Heart left ventricle (tissue), 16 donors: ENCODE data around the gene LYST. TPM values are rescaled to one million over a fixed set of nuclear protein-coding genes. Genes with fewer than 3 reads are reported as not detected.

Experiments
- ATAC-seq, 4 donors: fragments of 200-7000 bp; cut with Tn5 transposase; one replicate each; pipeline ENCODE4 v1.9.1; 2020 to 2022; ENCODE audit warnings: moderate library complexity in 4 of 4, mild to moderate bottlenecking in 3 of 4, moderate number of reproducible peaks in 1 of 4
- DNase-seq, 5 donors: peaks; one replicate each; pipeline ENCODE4 v3.0.0-alpha.2; 2020
- H3K27ac ChIP-seq, 12 donors: fragments of 200-600 bp; sonication (generic) in 4 of 12; one replicate each; pipeline versions ENCODE4 v1.5.0 to v1.8.0; 2016 to 2022; ENCODE audit warnings: mild to moderate bottlenecking in 2 of 12
- H3K27me3 ChIP-seq, 9 donors: fragments of 200-600 bp; sonication (generic) in 2 of 9; one replicate each; pipeline versions ENCODE4 v1.5.1 to v1.8.0; 2016 to 2022; ENCODE audit warnings: mild to moderate bottlenecking in 3 of 9
- H3K36me3 ChIP-seq, 9 donors: fragments of 200-600 bp; sonication (generic) in 2 of 9; one replicate each; pipeline versions ENCODE4 v1.5.0 to v1.8.0; 2018 to 2022; ENCODE audit warnings: mild to moderate bottlenecking in 2 of 9
- H3K4me1 ChIP-seq, 12 donors: fragments of 200-600 bp; sonication (generic) in 4 of 12; one replicate each; pipeline versions ENCODE4 v1.5.0 to v1.8.0; 2016 to 2022; ENCODE audit warnings: mild to moderate bottlenecking in 3 of 12
- H3K4me3 ChIP-seq, 12 donors: fragments of 200-600 bp; sonication (generic) in 4 of 12; one replicate each; pipeline versions ENCODE4 v1.5.0 to v1.8.0; 2017 to 2022; ENCODE audit warnings: mild to moderate bottlenecking in 9 of 12, moderate library complexity in 4 of 12
- H3K9me3 ChIP-seq, 12 donors: fragments of 200-600 bp; sonication (generic) in 4 of 12; one replicate each; pipeline versions ENCODE4 v1.5.0 to v1.8.0; 2016 to 2022; ENCODE audit warnings: mild to moderate bottlenecking in 1 of 12
- POLR2A ChIP-seq, 2 donors: fragments of 450-650 bp; IDR thresholded peaks; one replicate each; pipeline ENCODE4 v1.6.1; 2017; ENCODE audit warnings: antibody characterized with exemption in 2 of 2, mild to moderate bottlenecking in 2 of 2, moderate library complexity in 2 of 2
- WGBS, 4 donors: extraction: QIAGEN DNeasy Blood & Tissue Kit in 2 of 4; methylation state at CpG; one replicate each; pipeline versions ENCODE4 v1.1.5 to v1.1.7; 2013 to 2018; 5-methylcytosine and 5-hydroxymethylcytosine counted together
- intact Hi-C, 10 donors: fragments of 100-400 bp; cut with DNase I; formaldehyde crosslinking; loops; one replicate each; pipeline versions ENCODE4 v1.11.1 to v1.14.2; 2022
- microRNA counts, 2 donors: library from miRNA; unstranded; fragments of <30 nt; microRNA quantifications; one replicate each; lab custom pipeline; 2016
- microRNA-seq, 4 donors: library from miRNA; unstranded; fragments of <30 nt; microRNA quantifications; one replicate each; pipeline versions ENCODE4 to v1.2.0, GENCODE V29; 2017 to 2020
- polyA plus RNA-seq, 2 donors: library from polyadenylated mRNA; stranded (reverse); fragments of 200-250 nt; gene quantifications; one replicate each; pipeline ENCODE4 v1.2.3, GENCODE V29; 2013
- total RNA-seq, 9 donors: library from RNA; depleted of rRNA in 2 of 9; stranded (reverse); fragments of >200 nt in 2 of 9; fragmentation: NEBNext Ultra II Directional in 3 of 9; extraction: Animal tissue kit (Norgen Biotek cat#: 25700) in 3 of 9; gene quantifications; one replicate each; pipeline versions ENCODE4 v1.1.0 to v1.2.4, GENCODE V29; 2016 to 2023
- TF ChIP-seq, protein P1 (sequence below), 12 donors: fragments of 200-600 bp; sonication (generic) in 4 of 12; IDR thresholded peaks; one replicate each; pipeline versions ENCODE4 v1.5.0 to v1.8.0; 2018 to 2022; ENCODE audit warnings: antibody characterized with exemption in 12 of 12, mild to moderate bottlenecking in 5 of 12
- donor health status: ischemic (EF 13 %, LVEDD 7.1; RV severe dilation, severe dysfunction).
- donor health status: healthy with polysubstance abuse.
- donor health status: DM: no; HTN: yes; CAD: no.
- donor health status: DM: no; HTN: no; CAD: no.
- donor health status: ischemic (EF 25% LVEDD 6.9; RV normal size, moderate dysfunction).
- donor health status: ischemic (EF 25% LVEDD 5.7; RV mildly dilated, moderate dysfunction).
- donor health status: healthy.
- donor health status: DM: yes; HTN: yes; CAD: no.
- donor health status: ischemic (EF 35%, LVEDD 5.7; RV mildly dilated, moderate dysfunction).
- donor health status: nonischemic (EF 11% LVEDD 7.7; RV severe dilation, severe dysfunction).
- donor health status: DM: yes; HTN: yes; CAD: no.
- donor health status: PGD.
- donor health status: ischemic (EF 29% LVEDD 5.4; RV normal size, mild dysfunction).
- donor health status: nonischemic (EF 23%, LVEDD 6.1; RV moderate dilation, normal function).

Gene LYST
- total and polyA plus RNA-seq, 11 donors: 3.4 to 22.5 (median 11.2) TPM

- Histone ChIP-seq H3K27me3 (no peaks in the 10 kb centered on the region), H3K36me3 (no peaks in the 10 kb centered on the region), H3K4me3 (no peak overlapping the region), H3K27ac (no peak overlapping the region), H3K9me3 (no peaks in the 10 kb centered on the region), H3K4me1 (no peaks in the 10 kb centered on the region)
- ATAC-seq (no peak), DNase-seq (no peak)
- TF ChIP-seq POLR2A (IDR thresholded peaks at IDR 0.05): no peak
- TF ChIP-seq, protein P1, sequence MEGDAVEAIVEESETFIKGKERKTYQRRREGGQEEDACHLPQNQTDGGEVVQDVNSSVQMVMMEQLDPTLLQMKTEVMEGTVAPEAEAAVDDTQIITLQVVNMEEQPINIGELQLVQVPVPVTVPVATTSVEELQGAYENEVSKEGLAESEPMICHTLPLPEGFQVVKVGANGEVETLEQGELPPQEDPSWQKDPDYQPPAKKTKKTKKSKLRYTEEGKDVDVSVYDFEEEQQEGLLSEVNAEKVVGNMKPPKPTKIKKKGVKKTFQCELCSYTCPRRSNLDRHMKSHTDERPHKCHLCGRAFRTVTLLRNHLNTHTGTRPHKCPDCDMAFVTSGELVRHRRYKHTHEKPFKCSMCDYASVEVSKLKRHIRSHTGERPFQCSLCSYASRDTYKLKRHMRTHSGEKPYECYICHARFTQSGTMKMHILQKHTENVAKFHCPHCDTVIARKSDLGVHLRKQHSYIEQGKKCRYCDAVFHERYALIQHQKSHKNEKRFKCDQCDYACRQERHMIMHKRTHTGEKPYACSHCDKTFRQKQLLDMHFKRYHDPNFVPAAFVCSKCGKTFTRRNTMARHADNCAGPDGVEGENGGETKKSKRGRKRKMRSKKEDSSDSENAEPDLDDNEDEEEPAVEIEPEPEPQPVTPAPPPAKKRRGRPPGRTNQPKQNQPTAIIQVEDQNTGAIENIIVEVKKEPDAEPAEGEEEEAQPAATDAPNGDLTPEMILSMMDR (IDR thresholded peaks at IDR 0.05): no peak
- intact Hi-C loops: no loop called here
- WGBS, 4 donors: 78 to 91% (median 79%) methylated on average over 3 of the region's 3 CpGs
Observed at GRCh38 chr1:235617140-235617539, 249.6 kb downstream of the LYST start.

- intact Hi-C loops: no loop called here
- Histone ChIP-seq H3K27me3 (no peaks in the 10 kb centered on the region), H3K27ac (no peak overlapping the region), H3K4me3 (no peak overlapping the region), H3K4me1 (no peaks in the 10 kb centered on the region), H3K9me3 (no peaks in the 10 kb centered on the region), H3K36me3 (no peaks in the 10 kb centered on the region)
- DNase-seq (no peak), ATAC-seq (no peak)
- 70 to 83% (median 78%) methylated on average over 5 to 7 of the region's 7 CpGs for WGBS, 4 donors
- TF ChIP-seq POLR2A (IDR thresholded peaks at IDR 0.05): no peak
- TF ChIP-seq, protein P1 (IDR thresholded peaks at IDR 0.05): no peak
Observed at GRCh38 chr1:235614442-235614954, 252.2 kb downstream of the LYST start.

GRCh38 chr1:235613602-235614001, 253.1 kb downstream of the LYST start:
- no peaks in the 10 kb centered on the region for H3K4me1 ChIP-seq
- H3K36me3 ChIP-seq: no peaks in the 10 kb centered on the region
- ATAC-seq (no peak), DNase-seq (no peak)
- no peak overlapping the region for H3K27ac ChIP-seq
- no peak overlapping the region for H3K4me3 ChIP-seq
- H3K27me3 ChIP-seq: no peaks in the 10 kb centered on the region
- H3K9me3 ChIP-seq: no peaks in the 10 kb centered on the region
- 71 to 84% (median 78%) methylated on average over 2 of the region's 2 CpGs for WGBS, 4 donors
- intact Hi-C loops: no loop called here
- TF ChIP-seq, protein P1 (IDR thresholded peaks at IDR 0.05): no peak
- no peak for TF ChIP-seq POLR2A (IDR thresholded peaks at IDR 0.05)

GRCh38 chr1:235612761-235613160, 253.9 kb downstream of the LYST start:
- no peaks in the 10 kb centered on the region for H3K36me3 ChIP-seq
- no peaks in the 10 kb centered on the region for H3K27me3 ChIP-seq
- WGBS, 4 donors: 73 to 88% (median 80%) methylated on average over 3 of the region's 3 CpGs
- TF ChIP-seq, protein P1 (IDR thresholded peaks at IDR 0.05): no peak
- no peak for TF ChIP-seq POLR2A (IDR thresholded peaks at IDR 0.05)
- H3K9me3 ChIP-seq: no peaks in the 10 kb centered on the region
- no peak overlapping the region for H3K27ac ChIP-seq
- intact Hi-C loops: no loop called here
- no peak for ATAC-seq
- no peak for DNase-seq
- no peaks in the 10 kb centered on the region for H3K4me1 ChIP-seq
- H3K4me3 ChIP-seq: no peak overlapping the region

MicroRNAs within 50 kb of the gene (microRNA counts, 767-probe panel; counts per million panel counts)
- 0 to 71.6 counts per million in 2 donors for microRNA hsa-miR-1537 (lab: Ali Mortazavi, UCI)

Small RNA genes lying within 50 kb of the gene (microRNA-seq; reads per million reads assigned to microRNA genes)
- 0 to 2.7 (median 0.13) reads per million in 4 donors for gene MIR1537

Other genes starting within 250 kb of the LYST start
- gene GNG4, start 217.1 kb downstream of the LYST start, total RNA-seq: under 1 TPM in 2 of 9 donors, not detected in 7; 0.06 to 0.07 TPM
- gene GNG4, start 217.1 kb downstream of the LYST start, polyA plus RNA-seq: not detected
- 100 to 1,000 TPM in 2 of 9 donors, 10 to 100 TPM in 7; 33.3 to 157 (median 61.7) TPM for gene NID1, start 198.2 kb upstream of the LYST start, total RNA-seq
- gene NID1, start 198.2 kb upstream of the LYST start, polyA plus RNA-seq: 10 to 100 TPM; 19.4 to 89.6 TPM